GM12878 (cell line): ENCODE results near the gene TELO2. TPM values are rescaled to one million over a fixed set of nuclear protein-coding genes. Genes with fewer than 3 reads are reported as not detected.

Experiments
- BCL11A ChIP-seq: IDR thresholded peaks from 2 replicates; pipeline ENCODE4 v1.6.1; 2011; ENCODE audit warnings: low read depth, low read length
- CHD2 ChIP-seq: IDR thresholded peaks from 2 replicates; pipeline ENCODE4 v1.6.1; 2011; ENCODE audit warnings: low read depth, low read length, improper control_type of control experiment, borderline replicate concordance
- CREB1 ChIP-seq: IDR thresholded peaks from 2 replicates; pipeline ENCODE4 v1.6.1; 2012; ENCODE audit warnings: low read depth, mild to moderate bottlenecking, inconsistent platforms
- ESRRA ChIP-seq: IDR thresholded peaks from 2 replicates; pipeline ENCODE4 v1.6.1; 2012; ENCODE audit warnings: mild to moderate bottlenecking, low read length, improper control_type of control experiment
- EZH2 ChIP-seq: IDR thresholded peaks from 2 replicates; pipeline ENCODE4 v1.6.1; 2012; ENCODE audit warnings: low read depth, mild to moderate bottlenecking, control low read depth, inconsistent platforms, low read length, borderline replicate concordance; ENCODE audit not compliant: control insufficient read depth
- FOS ChIP-seq: IDR thresholded peaks from 3 replicates; pipeline ENCODE4 v1.6.1; 2011; ENCODE audit warnings: borderline replicate concordance; ENCODE audit not compliant: insufficient read length; ENCODE audit errors: extremely low read depth
- GATAD2B ChIP-seq: fragments of 450-650 bp; conservative IDR thresholded peaks from 2 replicates; pipeline ENCODE4 v1.6.1; 2017; ENCODE audit warnings: low read depth, mild to moderate bottlenecking, moderate library complexity
- HDAC6 ChIP-seq: fragments of 200-600 bp; sonication (generic); IDR thresholded peaks from one replicate; pipeline ENCODE4 v1.8.0; 2017; ENCODE audit warnings: antibody characterized with exemption; ENCODE audit not compliant: unreplicated experiment
- JUND ChIP-seq: IDR thresholded peaks from 2 replicates; pipeline ENCODE4 v1.6.1; 2012; ENCODE audit warnings: low read depth, mild to moderate bottlenecking, low read length, improper control_type of control experiment, moderate library complexity
- MXI1 ChIP-seq: fragments of 150-350 bp; IDR thresholded peaks from 2 replicates; pipeline ENCODE4 v1.6.1; 2011; ENCODE audit warnings: low read depth, mild to moderate bottlenecking, inconsistent platforms, low read length, improper control_type of control experiment
- NBN ChIP-seq: fragments of 450-650 bp; IDR thresholded peaks from 2 replicates; pipeline ENCODE4 v1.6.1; 2016
- PAX5 ChIP-seq: IDR thresholded peaks from 2 replicates; pipeline ENCODE4 v1.6.1; 2011; ENCODE audit warnings: low read depth, low read length, borderline replicate concordance
- RELA ChIP-seq: fragments of 450-650 bp; IDR thresholded peaks from 2 replicates; pipeline ENCODE4 v1.8.0; 2014; ENCODE audit warnings: borderline replicate concordance; ENCODE audit not compliant: partially characterized antibody
- RUNX3 ChIP-seq: IDR thresholded peaks from 2 replicates; pipeline ENCODE4 v1.6.1; 2012; ENCODE audit warnings: low read length, inconsistent platforms
- SIN3A ChIP-seq: IDR thresholded peaks from 2 replicates; pipeline ENCODE4 v1.6.1; 2012; ENCODE audit warnings: low read depth, low read length, improper control_type of control experiment
- SRF ChIP-seq, 2 experiments: IDR thresholded peaks; 2 replicates each; pipeline ENCODE4 v1.6.1; 2011; ENCODE audit warnings: low read depth in 2 of 2, low read length in 2 of 2, mild to moderate bottlenecking in 1 of 2, moderate library complexity in 1 of 2
- TARDBP ChIP-seq: IDR thresholded peaks from 2 replicates; pipeline ENCODE4 v1.6.1; 2016; ENCODE audit warnings: borderline replicate concordance
- YBX1 ChIP-seq: fragments of 450-650 bp; IDR thresholded peaks from 2 replicates; pipeline ENCODE4 v1.6.1; 2016; ENCODE audit warnings: antibody characterized with exemption
- YY1 ChIP-seq: IDR thresholded peaks from 2 replicates; pipeline ENCODE4 v1.6.1; 2011; ENCODE audit warnings: low read depth, mild to moderate bottlenecking, low read length
- polyA plus RNA-seq, 11 experiments: library from polyadenylated mRNA; depleted of rRNA in 4 of 11; unstranded in 6 of 11; stranded (reverse) in 5 of 11; fragments of >200 nt; fragmentation: Nextera tagmentation in 4 of 11; fragmentation: Illumina TruSeq in 1 of 11; extraction: Ambion mirVana in 4 of 11; extraction: Trizol in 1 of 11; gene quantifications; 1 replicate in 1 of 11; 2 replicates in 10 of 11; pipeline versions ENCODE4 v1.2.1 to v1.2.3, GENCODE V29; 2011 to 2016; ENCODE audit warnings: inconsistent platforms in 2 of 11, missing spikeins in 2 of 11, low read depth in 1 of 11
- total RNA-seq, 4 experiments: library from RNA; depleted of rRNA in 3 of 4; stranded (reverse); fragments of >200 nt in 3 of 4; fragmentation: Illumina TruSeq in 1 of 4; extraction: Trizol in 1 of 4; gene quantifications; 2 replicates each; pipeline versions ENCODE4 v1.2.1 to v1.2.3, GENCODE V29; 2013 to 2021
- TF ChIP-seq, protein P1 (sequence below): fragments of 450-650 bp; IDR thresholded peaks from 2 replicates; pipeline ENCODE4 v1.6.1; 2018; ENCODE audit warnings: borderline replicate concordance, mild to moderate bottlenecking; ENCODE audit not compliant: partially characterized antibody
- TF ChIP-seq, protein P2 (sequence below): fragments of 450-650 bp; IDR thresholded peaks from 2 replicates; pipeline ENCODE4 v1.6.1; 2017; ENCODE audit warnings: borderline replicate concordance
- TF ChIP-seq, protein P3 (sequence below): fragments of 450-650 bp; IDR thresholded peaks from 2 replicates; pipeline ENCODE4 v1.6.1; 2017; ENCODE audit warnings: mild to moderate bottlenecking, moderate library complexity
- TF ChIP-seq, protein P4 (sequence below): fragments of 450-650 bp; IDR thresholded peaks from 2 replicates; pipeline ENCODE4 v1.6.1; 2016; ENCODE audit warnings: mild to moderate bottlenecking

The TELO2 gene
- total and polyA plus RNA-seq, 10 of the 15 experiments (the other 5 are each of a cell fraction or from before 2014, with no cell fraction given), result 0.55 to 72.8 (median 18.6) TPM

DNA sequence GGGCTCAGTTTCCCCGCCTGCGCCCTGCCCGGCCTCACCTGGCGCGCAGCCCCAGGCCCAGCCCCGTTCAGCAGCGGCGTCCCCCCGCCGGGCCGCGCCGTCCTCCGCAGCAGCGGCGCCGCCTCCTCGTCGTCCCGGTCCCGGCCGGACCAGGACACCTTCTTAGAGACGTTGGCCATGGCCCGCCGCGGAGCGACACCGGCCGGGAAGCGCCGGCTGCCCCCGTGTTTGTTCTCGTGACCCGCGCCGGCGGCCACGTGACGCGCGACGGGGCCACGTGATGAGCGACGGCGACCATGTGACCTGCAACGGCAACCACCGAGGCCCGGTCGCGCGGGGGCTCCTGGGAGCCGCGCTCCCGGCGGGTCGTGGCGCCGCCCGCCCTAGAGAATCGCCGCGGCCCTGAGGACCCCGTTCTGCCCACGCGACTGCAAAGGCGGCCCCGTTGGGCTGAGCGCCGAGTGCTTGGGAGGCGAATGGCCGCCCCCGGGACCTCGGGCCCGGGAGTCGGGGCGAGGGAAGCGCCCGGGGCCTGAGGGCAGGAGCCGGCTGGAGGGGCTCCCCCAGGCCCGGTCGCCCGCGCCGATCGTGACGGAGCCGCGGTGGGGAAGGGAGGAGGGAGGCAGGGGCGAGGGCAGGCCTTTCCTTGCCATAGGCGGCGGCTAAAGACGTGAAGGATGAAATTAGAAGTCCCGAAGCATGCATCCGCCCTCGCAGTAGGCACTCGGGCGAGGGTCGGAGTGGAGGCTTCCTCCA lies 18.2 kb upstream of the TELO2 start, which contains the start of gene CLCN7 (continued):
- TF ChIP-seq EZH2 (no peak), YBX1 (no peak), RELA (peak; percentile 98), JUND (no peak), PAX5 (no peak), CHD2 (peak; percentile 52), YY1 (peak; percentile 78), FOS (peak; percentile 96), GATAD2B (peak; percentile 67; the same call in 1 of the 2 replicates), CREB1 (0 out of 2 replicates have a peak, but pooled peaks have one; percentile 9), RUNX3 (no peak), SIN3A (peak; percentile 96), NBN (no peak), ESRRA (no peak), SRF (IDR thresholded peaks at IDR 0.05; ENCODE audit: low read depth in 2 of 2, low read length in 2 of 2) (peak in 1 of 2 experiments; percentile 59; a peak in 1 of 4 replicates), HDAC6 (no peak), BCL11A (no peak), TARDBP (no peak; the same call in 1 of the 2 replicates), MXI1 (peak; percentile 92)
- TF ChIP-seq, protein P1, sequence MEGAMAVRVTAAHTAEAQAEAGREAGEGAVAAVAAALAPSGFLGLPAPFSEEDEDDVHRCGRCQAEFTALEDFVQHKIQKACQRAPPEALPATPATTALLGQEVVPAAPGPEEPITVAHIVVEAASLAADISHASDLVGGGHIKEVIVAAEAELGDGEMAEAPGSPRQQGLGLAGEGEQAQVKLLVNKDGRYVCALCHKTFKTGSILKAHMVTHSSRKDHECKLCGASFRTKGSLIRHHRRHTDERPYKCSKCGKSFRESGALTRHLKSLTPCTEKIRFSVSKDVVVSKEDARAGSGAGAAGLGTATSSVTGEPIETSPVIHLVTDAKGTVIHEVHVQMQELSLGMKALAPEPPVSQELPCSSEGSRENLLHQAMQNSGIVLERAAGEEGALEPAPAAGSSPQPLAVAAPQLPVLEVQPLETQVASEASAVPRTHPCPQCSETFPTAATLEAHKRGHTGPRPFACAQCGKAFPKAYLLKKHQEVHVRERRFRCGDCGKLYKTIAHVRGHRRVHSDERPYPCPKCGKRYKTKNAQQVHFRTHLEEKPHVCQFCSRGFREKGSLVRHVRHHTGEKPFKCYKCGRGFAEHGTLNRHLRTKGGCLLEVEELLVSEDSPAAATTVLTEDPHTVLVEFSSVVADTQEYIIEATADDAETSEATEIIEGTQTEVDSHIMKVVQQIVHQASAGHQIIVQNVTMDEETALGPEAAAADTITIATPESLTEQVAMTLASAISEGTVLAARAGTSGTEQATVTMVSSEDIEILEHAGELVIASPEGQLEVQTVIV, result no peak
- TF ChIP-seq, protein P2, sequence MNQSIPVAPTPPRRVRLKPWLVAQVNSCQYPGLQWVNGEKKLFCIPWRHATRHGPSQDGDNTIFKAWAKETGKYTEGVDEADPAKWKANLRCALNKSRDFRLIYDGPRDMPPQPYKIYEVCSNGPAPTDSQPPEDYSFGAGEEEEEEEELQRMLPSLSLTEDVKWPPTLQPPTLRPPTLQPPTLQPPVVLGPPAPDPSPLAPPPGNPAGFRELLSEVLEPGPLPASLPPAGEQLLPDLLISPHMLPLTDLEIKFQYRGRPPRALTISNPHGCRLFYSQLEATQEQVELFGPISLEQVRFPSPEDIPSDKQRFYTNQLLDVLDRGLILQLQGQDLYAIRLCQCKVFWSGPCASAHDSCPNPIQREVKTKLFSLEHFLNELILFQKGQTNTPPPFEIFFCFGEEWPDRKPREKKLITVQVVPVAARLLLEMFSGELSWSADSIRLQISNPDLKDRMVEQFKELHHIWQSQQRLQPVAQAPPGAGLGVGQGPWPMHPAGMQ, result no peak
- TF ChIP-seq, protein P3, sequence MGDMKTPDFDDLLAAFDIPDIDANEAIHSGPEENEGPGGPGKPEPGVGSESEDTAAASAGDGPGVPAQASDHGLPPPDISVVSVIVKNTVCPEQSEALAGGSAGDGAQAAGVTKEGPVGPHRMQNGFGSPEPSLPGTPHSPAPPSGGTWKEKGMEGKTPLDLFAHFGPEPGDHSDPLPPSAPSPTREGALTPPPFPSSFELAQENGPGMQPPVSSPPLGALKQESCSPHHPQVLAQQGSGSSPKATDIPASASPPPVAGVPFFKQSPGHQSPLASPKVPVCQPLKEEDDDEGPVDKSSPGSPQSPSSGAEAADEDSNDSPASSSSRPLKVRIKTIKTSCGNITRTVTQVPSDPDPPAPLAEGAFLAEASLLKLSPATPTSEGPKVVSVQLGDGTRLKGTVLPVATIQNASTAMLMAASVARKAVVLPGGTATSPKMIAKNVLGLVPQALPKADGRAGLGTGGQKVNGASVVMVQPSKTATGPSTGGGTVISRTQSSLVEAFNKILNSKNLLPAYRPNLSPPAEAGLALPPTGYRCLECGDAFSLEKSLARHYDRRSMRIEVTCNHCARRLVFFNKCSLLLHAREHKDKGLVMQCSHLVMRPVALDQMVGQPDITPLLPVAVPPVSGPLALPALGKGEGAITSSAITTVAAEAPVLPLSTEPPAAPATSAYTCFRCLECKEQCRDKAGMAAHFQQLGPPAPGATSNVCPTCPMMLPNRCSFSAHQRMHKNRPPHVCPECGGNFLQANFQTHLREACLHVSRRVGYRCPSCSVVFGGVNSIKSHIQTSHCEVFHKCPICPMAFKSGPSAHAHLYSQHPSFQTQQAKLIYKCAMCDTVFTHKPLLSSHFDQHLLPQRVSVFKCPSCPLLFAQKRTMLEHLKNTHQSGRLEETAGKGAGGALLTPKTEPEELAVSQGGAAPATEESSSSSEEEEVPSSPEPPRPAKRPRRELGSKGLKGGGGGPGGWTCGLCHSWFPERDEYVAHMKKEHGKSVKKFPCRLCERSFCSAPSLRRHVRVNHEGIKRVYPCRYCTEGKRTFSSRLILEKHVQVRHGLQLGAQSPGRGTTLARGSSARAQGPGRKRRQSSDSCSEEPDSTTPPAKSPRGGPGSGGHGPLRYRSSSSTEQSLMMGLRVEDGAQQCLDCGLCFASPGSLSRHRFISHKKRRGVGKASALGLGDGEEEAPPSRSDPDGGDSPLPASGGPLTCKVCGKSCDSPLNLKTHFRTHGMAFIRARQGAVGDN, result peak; percentile 80
- TF ChIP-seq, protein P4, sequence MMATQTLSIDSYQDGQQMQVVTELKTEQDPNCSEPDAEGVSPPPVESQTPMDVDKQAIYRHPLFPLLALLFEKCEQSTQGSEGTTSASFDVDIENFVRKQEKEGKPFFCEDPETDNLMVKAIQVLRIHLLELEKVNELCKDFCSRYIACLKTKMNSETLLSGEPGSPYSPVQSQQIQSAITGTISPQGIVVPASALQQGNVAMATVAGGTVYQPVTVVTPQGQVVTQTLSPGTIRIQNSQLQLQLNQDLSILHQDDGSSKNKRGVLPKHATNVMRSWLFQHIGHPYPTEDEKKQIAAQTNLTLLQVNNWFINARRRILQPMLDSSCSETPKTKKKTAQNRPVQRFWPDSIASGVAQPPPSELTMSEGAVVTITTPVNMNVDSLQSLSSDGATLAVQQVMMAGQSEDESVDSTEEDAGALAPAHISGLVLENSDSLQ, result no peak
